Measurements from ENCODE around the gene FAM222B.

The FAM222B gene

DNA sequence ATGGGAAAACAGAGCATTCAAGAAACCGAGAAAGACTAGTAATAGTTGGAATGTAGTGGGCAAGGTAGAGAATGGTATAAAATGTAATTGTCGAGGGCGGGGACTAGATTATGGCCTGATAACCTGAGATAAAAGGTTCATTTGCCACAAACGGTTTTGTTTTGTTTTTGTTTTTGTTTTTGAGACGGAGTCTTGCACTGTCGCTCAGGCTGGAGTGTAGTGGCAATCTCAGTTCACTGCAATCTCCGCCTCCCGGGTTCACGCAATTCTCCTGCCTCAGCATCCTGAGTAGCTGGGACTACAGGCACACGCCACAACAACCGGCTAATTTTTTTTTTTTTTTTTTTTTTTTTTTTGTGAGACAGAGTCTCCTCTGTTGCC is 112.7 kb downstream of the FAM222B start:
- no peak overlapping the region for H3K27ac ChIP-seq
- H3K4me3 ChIP-seq (ENCODE audit: low read depth, low read length): no peak overlapping the region
- peaks cover 10% of the 10 kb centered on the region for H3K36me3 ChIP-seq
- DNase-seq: no peak
- no peaks in the 10 kb centered on the region for H3K9me3 ChIP-seq (ENCODE audit: severe bottlenecking)
- H3K27me3 ChIP-seq (ENCODE audit: insufficient read depth, low read depth, severe bottlenecking): no peaks in the 10 kb centered on the region
- TF ChIP-seq, protein P1, sequence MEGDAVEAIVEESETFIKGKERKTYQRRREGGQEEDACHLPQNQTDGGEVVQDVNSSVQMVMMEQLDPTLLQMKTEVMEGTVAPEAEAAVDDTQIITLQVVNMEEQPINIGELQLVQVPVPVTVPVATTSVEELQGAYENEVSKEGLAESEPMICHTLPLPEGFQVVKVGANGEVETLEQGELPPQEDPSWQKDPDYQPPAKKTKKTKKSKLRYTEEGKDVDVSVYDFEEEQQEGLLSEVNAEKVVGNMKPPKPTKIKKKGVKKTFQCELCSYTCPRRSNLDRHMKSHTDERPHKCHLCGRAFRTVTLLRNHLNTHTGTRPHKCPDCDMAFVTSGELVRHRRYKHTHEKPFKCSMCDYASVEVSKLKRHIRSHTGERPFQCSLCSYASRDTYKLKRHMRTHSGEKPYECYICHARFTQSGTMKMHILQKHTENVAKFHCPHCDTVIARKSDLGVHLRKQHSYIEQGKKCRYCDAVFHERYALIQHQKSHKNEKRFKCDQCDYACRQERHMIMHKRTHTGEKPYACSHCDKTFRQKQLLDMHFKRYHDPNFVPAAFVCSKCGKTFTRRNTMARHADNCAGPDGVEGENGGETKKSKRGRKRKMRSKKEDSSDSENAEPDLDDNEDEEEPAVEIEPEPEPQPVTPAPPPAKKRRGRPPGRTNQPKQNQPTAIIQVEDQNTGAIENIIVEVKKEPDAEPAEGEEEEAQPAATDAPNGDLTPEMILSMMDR (IDR thresholded peaks at IDR 0.05; ENCODE audit: low read depth, low read length): no peak

DNA sequence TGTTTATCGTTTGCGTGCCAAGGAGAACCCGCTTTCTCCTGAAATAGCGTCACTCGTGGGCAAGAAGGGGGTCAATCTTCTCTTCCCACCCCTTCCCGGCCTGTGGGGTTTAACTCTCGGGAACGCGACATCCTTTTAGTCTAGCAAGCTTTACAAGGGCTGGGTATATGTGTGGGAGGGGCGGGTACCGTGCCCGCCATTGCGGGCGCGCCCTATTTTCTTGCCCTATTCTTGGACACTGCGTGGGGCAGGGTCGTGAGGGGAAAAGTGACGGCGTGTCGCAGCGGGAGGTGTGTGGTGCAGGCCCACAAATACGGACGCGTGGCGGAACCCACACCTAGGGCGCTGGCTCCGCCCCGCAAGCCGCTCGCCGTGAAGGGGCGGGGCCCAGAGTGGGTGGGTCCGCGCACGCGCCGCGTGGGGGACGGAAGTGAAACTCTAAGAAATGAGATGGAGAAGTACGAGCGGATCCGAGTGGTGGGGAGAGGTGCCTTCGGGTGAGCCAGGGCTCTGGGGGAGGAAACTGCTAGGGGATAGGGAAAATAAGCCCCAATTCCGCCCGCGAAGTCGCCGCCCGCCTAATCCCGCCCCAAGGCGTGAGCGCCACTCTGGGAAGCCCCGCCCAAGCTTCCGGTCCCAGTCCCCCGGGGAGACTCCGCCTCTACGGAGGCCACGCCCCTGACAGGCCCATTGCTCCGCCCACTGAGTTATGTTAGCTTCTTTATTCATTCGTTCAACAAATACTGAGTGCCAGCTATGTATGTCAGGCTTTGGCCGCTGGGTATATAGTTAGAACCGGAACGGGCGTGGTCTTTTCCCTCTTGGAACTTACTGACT is 114.0 kb downstream of the FAM222B start, which contains the start of gene NEK8:
NEK8 (plus strand) TSS at position 425 of the 837 bp plus-strand sequence; CDS start at position 451, 26 bp downstream.
- no peaks in the 10 kb centered on the region for H3K27me3 ChIP-seq (ENCODE audit: insufficient read depth, low read depth, severe bottlenecking)
- peaks cover 23% of the 10 kb centered on the region for H3K36me3 ChIP-seq
- no peaks in the 10 kb centered on the region for H3K9me3 ChIP-seq (ENCODE audit: severe bottlenecking)
- DNase-seq: peak; percentile 95
- H3K27ac ChIP-seq: peak within 1 kb of the TSS; percentile 94
- H3K4me3 ChIP-seq (ENCODE audit: low read depth, low read length): peak within 1 kb of the TSS; percentile 60
- TF ChIP-seq, protein P1 (IDR thresholded peaks at IDR 0.05; ENCODE audit: low read depth, low read length): no peak

DNA sequence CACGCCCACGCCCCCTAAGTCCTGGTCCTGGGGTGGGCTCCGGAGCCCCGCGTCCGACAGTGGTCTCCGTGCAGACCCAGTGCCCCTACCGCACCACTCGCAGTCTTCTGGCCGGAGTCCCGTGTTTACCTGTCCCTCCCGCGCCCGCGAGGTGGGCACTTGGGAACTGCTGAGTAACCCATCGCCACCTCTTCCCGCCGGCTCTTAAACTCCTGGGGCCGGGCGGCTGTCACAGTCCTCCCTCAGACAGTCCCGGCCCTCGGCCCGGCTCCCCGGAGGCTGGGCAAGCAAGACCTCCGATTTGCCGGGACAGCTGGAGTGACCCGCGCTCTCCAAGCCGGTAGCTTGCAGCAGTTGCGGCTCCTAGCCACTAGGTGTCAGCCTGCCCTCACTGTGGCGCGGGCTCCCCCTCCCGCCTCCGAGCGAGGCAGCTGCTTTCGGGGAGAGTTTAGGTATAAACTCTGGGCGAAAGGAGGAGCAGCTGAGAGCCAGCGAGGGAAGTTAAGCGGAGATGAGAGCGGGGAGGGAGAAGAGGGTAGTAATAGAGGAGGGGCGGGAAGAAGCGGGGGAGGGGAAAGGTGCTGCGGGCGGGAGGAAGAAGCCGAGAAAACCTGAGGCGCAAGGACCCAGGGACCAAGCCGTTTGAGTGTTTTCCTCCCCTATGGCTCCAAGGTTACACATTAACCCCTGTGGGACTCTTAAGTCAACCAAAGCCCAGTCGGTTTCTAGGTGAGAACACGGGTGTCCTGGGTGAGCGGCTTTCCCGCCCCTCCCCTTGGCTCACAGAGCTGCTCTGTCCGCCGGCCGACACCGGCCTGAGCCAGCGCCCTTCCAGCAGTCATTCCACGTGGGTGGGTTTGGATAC is 115.7 kb downstream of the FAM222B start:
- DNase-seq: peak; percentile 96
- peak overlapping the region; percentile 60 for H3K4me3 ChIP-seq (ENCODE audit: low read depth, low read length)
- peak overlapping the region; percentile 94 for H3K27ac ChIP-seq
- H3K36me3 ChIP-seq: peaks cover 41% of the 10 kb centered on the region
- TF ChIP-seq, protein P1 (IDR thresholded peaks at IDR 0.05; ENCODE audit: low read depth, low read length): peak; percentile 96
- no peaks in the 10 kb centered on the region for H3K9me3 ChIP-seq (ENCODE audit: severe bottlenecking)
- no peaks in the 10 kb centered on the region for H3K27me3 ChIP-seq (ENCODE audit: insufficient read depth, low read depth, severe bottlenecking)

DNA sequence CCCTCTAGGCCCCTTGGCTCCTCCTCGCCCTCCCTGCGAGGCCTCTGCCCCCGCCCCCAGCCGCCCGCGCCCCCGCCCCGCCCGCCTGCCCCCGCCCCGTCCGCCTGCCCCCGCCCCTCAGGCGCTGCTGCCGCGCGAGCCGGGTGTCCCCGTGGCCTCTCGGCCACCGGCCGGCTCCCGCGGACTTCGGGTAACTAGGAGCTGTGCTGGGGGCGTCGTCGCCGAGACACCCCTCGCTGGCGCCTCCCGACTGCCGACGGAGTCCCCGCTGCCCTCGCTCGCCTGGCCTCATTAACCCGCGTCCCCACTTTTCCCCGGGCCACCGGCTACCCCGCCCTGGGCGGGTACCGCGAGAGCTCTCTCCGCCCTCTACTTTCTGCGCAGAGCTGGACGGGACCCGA is 116.4 kb downstream of the FAM222B start, which contains the start of gene TLCD1:
TLCD1 (minus strand) TSS at position 8 of the 401 bp plus-strand sequence. CDS start 136 bp downstream, outside the sequence.
- peak; percentile 80 for DNase-seq
- peak within 1 kb of the TSS; percentile 94 for H3K27ac ChIP-seq
- H3K36me3 ChIP-seq: peaks cover 47% of the 10 kb centered on the region
- TF ChIP-seq, protein P1 (IDR thresholded peaks at IDR 0.05; ENCODE audit: low read depth, low read length): no peak
- H3K9me3 ChIP-seq (ENCODE audit: severe bottlenecking): no peaks in the 10 kb centered on the region
- peak within 1 kb of the TSS; percentile 60 for H3K4me3 ChIP-seq (ENCODE audit: low read depth, low read length)
- H3K27me3 ChIP-seq (ENCODE audit: insufficient read depth, low read depth, severe bottlenecking): no peaks in the 10 kb centered on the region

DNA sequence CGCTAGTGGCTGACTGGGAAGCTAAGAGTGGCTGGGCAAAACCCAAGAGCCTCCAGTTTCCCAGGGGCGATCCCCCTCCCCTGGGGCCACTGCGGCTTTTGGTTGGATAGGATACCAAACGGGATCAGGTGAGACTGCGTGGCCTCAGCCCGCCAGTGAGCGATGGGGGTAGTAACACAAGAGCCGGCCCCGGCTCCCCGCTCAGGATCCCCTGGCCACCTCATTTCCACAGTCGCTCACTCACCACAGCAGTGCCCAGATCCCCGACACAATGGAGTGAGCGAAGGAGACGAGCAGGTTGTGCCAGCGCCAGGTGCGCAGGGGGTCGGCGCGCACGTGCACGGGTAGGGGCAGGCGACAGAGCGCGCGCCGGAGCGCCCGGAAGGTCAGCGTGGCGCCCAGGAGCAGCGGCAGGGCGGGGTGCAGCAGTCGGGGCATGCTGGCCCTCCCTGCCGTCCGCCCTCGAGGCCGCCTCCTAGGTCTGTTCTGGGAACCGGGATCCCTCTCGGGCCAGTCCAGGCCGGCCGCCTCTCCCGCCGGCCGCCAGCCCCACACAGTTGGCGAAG is 116.8 kb downstream of the FAM222B start:
- Histone ChIP-seq H3K27ac (peak overlapping the region; percentile 94), H3K36me3 (peaks cover 52% of the 10 kb centered on the region), H3K4me3 (ENCODE audit: low read depth, low read length) (peak overlapping the region; percentile 60), H3K27me3 (ENCODE audit: insufficient read depth, low read depth, severe bottlenecking) (no peaks in the 10 kb centered on the region), H3K9me3 (ENCODE audit: severe bottlenecking) (no peaks in the 10 kb centered on the region)
- DNase-seq: peak; percentile 64
- TF ChIP-seq, protein P1 (IDR thresholded peaks at IDR 0.05; ENCODE audit: low read depth, low read length): no peak

All from WERI-Rb-1 (cell line).